GM19035 (cell line): ENCODE results near the gene PRSS33.

Source experiments
- ATAC-seq: cut with Tn5 transposase; IDR thresholded peaks from one replicate; pipeline ENCODE4 v1.9.1; 2021; ENCODE audit not compliant: unreplicated experiment

PRSS33 gene

GRCh38 chr16:2745116-2745890 lies 42.1 kb downstream of the PRSS33 start:
- no peak for ATAC-seq

GRCh38 chr16:2744711-2745110 lies 42.6 kb downstream of the PRSS33 start:
- ATAC-seq = no peak

DNA sequence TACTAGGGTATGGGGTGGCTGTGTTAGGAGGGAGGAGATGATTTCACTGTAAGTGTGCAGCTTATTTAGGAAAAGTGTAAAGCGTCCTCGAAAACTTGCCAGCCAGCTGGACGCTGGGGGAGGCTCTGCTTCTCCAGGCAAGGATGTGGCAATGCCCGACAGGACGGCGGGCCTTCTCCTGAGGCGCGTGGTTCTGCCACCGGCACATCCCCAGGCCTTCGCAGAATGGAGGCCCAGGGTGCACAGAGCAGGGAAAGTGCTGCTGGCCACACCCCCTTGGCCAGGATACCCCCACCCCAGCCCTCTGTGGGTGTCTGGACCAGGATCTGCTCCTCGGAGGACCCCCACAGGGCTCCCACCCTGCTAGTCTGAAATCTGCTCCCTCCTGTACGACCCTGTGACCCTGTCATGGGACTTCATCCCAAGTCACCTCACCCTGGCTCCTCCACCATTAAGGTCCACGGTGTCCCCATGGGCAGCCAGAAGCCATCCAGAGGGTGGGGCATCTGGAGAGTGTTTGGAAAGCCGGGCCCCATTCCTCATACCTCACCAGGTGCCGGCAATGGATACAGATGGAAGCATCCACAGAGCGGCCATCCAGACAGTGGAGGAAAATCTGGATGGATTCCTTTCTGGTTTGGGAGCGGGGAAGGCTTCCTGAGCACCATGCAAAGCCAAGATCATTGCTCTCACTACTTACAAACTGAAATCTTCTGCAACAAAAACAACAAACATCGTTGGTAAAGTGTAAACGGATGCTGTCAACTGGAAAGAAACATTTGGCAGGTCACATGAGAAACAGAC lies 44.2 kb downstream of the PRSS33 start:
- ATAC-seq = no peak

DNA sequence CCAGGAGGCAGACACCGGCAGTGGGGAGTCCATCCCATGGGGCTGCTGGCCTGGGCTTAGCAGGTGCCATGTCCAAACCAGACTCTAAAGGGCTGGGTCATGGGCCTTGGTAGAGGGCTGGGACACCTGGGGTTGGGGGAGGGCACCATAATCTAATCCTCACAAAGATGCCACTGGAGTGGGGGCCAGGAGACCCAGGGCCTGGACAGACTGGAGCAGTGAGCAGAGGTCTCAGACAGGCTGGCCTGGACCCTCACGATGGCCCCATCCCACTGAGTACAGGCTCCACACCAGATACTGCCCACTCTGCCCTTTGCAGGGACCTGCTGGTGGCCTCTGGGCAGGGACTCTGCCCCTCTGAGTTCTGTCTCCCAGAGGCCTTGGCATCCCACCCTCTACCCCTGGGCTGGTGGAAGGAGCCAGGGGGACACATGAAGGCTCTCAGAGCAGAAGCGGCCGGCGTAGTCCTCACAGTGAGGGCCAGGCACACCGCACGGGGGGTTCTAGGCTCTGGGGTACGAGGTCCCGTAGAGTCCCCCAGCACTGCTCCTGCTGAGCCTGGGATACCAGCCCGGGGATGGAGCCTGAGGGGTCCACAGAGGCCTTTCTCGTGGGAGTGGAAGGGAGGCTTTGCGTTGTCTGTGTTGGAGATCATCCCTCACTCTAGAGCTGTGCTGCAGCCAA lies 44.9 kb downstream of the PRSS33 start:
- no peak for ATAC-seq

DNA sequence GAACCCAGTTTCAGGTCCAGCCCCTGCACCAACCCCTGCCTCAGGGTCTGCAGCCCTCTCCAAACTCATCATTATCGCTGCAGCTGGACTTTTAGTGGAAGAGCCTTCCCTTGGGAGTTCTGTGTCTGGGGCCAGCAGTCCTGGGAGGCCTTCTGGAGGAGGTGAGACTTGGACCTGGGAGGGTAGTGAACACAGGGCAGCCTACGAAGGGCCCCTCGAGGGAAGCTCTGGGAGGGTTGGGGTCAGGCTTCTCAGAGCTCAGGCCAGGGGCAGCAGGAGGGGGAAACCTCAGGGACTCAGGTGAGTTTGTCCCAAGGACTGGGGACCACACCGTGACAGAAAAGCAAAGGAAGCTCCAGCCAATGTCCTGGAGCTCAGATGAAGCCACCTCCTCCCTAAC lies 46.2 kb downstream of the PRSS33 start:
- no peak for ATAC-seq

GRCh38 chr16:2740476-2740875 lies 46.9 kb downstream of the PRSS33 start:
- ATAC-seq = no peak

DNA sequence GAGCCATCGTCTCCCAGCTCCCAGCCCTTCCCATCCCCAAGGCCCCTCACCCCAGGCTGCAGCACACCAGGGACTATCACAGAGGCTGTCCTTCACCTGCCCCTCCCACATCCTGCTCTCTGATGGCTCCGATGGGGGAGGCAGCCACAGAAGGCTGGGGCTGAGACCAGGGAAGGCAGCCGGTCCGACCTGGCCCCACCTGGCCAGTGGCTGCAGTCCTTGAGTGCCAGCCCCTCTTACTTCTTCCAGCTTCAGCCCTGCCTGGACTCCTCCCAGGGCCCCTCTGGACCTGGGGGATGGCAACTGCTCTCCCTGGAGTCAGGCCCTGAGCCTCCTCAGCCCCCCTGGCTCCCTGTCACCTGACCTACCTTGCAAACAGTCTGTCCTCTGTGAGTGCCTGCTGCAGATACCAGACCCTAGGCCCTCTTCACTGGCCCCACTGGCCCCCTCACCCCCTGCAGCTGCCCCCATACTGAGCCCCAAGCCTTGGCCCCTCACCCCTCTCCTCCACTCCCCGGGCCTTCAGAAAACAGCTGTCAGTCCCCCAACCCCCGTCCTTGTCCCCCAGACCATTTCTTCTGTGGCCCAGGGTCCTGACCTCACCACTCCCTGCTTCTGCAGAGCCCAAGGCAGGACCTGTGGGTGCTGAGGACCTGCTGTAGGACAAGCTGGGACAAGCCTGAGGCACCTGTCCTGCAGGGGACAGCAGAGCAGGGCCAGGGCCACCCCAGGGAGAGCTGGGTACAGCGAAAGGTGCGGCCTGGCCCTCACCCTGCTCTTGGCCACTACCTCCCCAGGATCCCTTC lies 47.5 kb downstream of the PRSS33 start:
- ATAC-seq = no peak

DNA sequence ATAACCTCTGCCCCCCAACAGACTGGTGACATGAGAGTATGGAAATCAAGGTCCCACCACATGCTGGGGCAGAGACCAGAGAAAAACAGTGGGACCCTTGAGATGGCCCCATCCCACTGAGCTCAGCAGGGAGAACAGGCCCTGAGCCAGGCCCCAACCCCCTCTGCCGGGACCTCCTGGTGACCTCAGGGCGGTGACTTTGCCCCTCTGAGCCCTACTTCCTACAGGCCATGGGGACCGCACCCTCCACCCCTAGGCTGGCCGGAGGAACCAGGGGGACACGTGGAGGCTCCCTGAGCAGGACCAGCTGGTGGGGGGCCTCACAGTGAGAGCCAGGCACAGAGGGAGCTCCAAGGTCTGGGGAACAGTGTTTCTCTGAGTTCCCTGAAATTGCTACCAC lies 48.7 kb downstream of the PRSS33 start:
- no peak for ATAC-seq

GRCh38 chr16:2737895-2738418 lies 49.4 kb downstream of the PRSS33 start:
- ATAC-seq = no peak

GRCh38 chr16:2737238-2737605 lies 50.1 kb downstream of the PRSS33 start:
- no peak for ATAC-seq

DNA sequence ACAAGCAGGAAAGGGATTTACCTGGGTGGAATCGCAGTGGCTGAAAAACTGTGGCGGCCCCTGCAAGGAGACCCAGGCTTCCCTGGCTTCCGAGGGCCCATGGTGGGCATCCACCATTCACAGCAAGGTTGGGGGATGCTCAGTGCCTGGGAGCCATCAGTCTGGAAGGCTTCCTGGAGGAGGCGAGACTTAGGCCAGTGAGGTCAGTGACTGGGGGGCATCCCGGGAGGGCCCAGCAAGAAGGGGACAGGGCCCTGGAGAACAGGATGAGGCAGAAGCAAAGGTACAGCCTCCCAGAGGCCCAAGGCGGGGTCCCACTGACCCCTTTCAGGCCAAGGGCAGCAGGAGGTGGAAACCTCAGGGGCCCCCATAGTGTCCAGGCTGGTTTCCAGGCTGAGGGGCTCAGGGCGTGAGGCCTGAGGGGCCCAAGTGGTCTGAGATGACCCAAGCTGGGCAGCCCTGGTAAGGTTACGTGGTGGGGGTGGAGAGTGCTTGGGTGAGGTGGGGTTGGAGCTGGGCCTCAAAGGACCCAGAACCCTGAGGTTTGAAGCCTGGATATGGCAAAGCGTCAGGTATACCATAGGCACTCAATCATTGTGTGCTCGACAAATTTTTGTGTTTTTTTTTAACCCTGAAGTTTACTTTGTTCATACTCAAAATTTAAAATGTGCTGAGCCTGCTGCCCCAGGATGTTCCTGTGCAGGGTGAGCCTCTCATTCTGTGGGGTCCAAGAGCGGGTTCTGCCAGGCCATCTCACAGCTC lies 50.7 kb downstream of the PRSS33 start:
- ATAC-seq = no peak

DNA sequence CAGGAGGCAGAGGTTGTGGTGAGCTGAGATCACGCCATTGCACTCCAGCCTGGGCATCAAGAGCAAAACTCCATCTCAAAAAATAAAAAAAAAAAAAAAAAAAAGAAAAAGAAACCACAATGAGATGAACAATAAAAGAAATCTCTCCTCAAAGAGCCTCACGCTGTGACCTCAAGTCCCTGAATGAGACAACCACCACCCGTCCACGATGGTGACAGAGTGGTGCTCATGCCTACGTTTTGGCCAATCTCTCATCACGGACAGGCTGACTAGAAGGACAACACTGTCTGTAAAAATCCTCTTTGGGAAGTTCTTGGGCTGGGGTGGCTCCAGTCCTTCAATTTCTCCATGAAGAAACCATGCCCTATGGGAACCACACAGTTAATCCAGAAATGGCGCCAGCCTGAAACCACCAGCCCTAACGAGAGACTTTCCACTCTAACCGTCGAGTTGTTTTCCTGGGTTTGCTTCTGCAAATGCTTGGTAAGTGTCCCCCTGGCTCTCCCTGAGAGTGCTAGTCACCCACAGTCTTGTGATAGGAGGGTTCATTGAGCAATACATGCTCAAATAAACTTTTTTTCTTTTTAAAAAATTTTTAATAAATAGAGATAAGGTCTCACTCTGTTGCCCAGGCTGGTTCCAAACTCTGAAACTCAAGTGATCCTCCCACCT lies 52.4 kb downstream of the PRSS33 start:
- ATAC-seq = no peak
